ENCODE measurements around the gene HABP2. TPM values are rescaled to one million over a fixed set of nuclear protein-coding genes. Genes with fewer than 3 reads are reported as not detected.

Gene HABP2
- total RNA-seq, 1 donor from 2014 or later: not detected

GRCh38 chr10:113530476-113530875, 22.4 kb upstream of the HABP2 start:
- Mint-ChIP-seq H3K9me3 (ENCODE audit: low read depth) (no peaks in the 10 kb centered on the region), H3K27ac (ENCODE audit: unreplicated experiment) (no peak overlapping the region), H3K27me3 (ENCODE audit: low read depth) (peaks cover 14% of the 10 kb centered on the region), H3K4me3 (ENCODE audit: unreplicated experiment) (no peak overlapping the region), H3K4me1 (ENCODE audit: low read depth) (peaks cover 6% of the 10 kb centered on the region), H3K36me3 (ENCODE audit: low read depth) (peaks cover 3% of the 10 kb centered on the region)
- no peak for DNase-seq (ENCODE audit: low spot score)
- no peak for TF ChIP-seq CTCF (IDR thresholded peaks at IDR 0.05)

GRCh38 chr10:113532724-113533123, 20.1 kb upstream of the HABP2 start:
- H3K4me1 Mint-ChIP-seq (ENCODE audit: low read depth): no peaks in the 10 kb centered on the region
- H3K4me3 Mint-ChIP-seq (ENCODE audit: unreplicated experiment): no peak overlapping the region
- TF ChIP-seq CTCF (IDR thresholded peaks at IDR 0.05): no peak
- no peak for DNase-seq (ENCODE audit: low spot score)
- peaks cover 3% of the 10 kb centered on the region for H3K36me3 Mint-ChIP-seq (ENCODE audit: low read depth)
- no peaks in the 10 kb centered on the region for H3K9me3 Mint-ChIP-seq (ENCODE audit: low read depth)
- peaks cover 14% of the 10 kb centered on the region for H3K27me3 Mint-ChIP-seq (ENCODE audit: low read depth)
- no peak overlapping the region for H3K27ac Mint-ChIP-seq (ENCODE audit: unreplicated experiment)

GRCh38 chr10:113533801-113534200, 19.1 kb upstream of the HABP2 start:
- Mint-ChIP-seq H3K27ac (ENCODE audit: unreplicated experiment) (no peak overlapping the region), H3K9me3 (ENCODE audit: low read depth) (no peaks in the 10 kb centered on the region), H3K36me3 (ENCODE audit: low read depth) (peaks cover 3% of the 10 kb centered on the region), H3K4me1 (ENCODE audit: low read depth) (no peaks in the 10 kb centered on the region), H3K4me3 (ENCODE audit: unreplicated experiment) (no peak overlapping the region), H3K27me3 (ENCODE audit: low read depth) (peaks cover 13% of the 10 kb centered on the region)
- TF ChIP-seq CTCF (IDR thresholded peaks at IDR 0.05): no peak
- no peak for DNase-seq (ENCODE audit: low spot score)

- peaks cover 10% of the 10 kb centered on the region for H3K27me3 Mint-ChIP-seq (ENCODE audit: low read depth)
- peaks cover 3% of the 10 kb centered on the region for H3K36me3 Mint-ChIP-seq (ENCODE audit: low read depth)
- peaks cover 1% of the 10 kb centered on the region for H3K4me1 Mint-ChIP-seq (ENCODE audit: low read depth)
- no peak overlapping the region for H3K27ac Mint-ChIP-seq (ENCODE audit: unreplicated experiment)
- no peak overlapping the region for H3K4me3 Mint-ChIP-seq (ENCODE audit: unreplicated experiment)
- DNase-seq (ENCODE audit: low spot score): no peak
- no peaks in the 10 kb centered on the region for H3K9me3 Mint-ChIP-seq (ENCODE audit: low read depth)
- TF ChIP-seq CTCF (IDR thresholded peaks at IDR 0.05): no peak
These were observed 18.4 kb upstream of the HABP2 start for GRCh38 chr10:113534423-113534822.

- Mint-ChIP-seq H3K27ac (ENCODE audit: unreplicated experiment) (no peak overlapping the region), H3K4me1 (ENCODE audit: low read depth) (peaks cover 5% of the 10 kb centered on the region), H3K27me3 (ENCODE audit: low read depth) (peaks cover 8% of the 10 kb centered on the region), H3K36me3 (ENCODE audit: low read depth) (peaks cover 3% of the 10 kb centered on the region), H3K4me3 (ENCODE audit: unreplicated experiment) (no peak overlapping the region), H3K9me3 (ENCODE audit: low read depth) (no peaks in the 10 kb centered on the region)
- DNase-seq (ENCODE audit: low spot score): no peak
- TF ChIP-seq CTCF (IDR thresholded peaks at IDR 0.05): no peak
These were observed 15.2 kb upstream of the HABP2 start for GRCh38 chr10:113537672-113538071.
